ENCODE data around the gene TMEM184C. TPM values are rescaled to one million over a fixed set of nuclear protein-coding genes. Genes with fewer than 3 reads are reported as not detected.
A peak's percentile ranks its signal among the peaks of the same experiment; 100 is the strongest.

TMEM184C gene
- total RNA-seq, 1 experiment from 2014 or later = 23.3 TPM

DNA sequence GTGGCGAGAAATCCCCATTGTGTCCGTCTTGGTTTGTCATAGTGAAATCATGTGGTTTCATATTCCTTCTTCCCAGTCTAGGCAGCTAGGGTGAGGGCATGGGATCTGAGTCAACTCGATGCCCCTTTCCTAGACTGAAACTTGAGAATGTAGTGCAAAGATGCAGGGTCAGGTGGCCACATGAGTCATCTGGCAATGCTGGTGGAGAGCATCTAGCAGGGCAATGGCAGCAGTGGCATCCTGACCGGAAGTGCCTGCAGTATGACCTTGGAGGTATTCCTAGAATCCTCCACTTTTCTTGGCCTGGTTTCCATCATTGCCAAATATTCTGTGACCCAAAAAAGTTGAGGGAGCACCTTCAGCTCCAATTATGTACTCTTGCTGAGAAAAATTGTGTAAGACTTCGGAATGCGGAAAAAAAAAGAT is 39.1 kb upstream of the TMEM184C start:
- TF ChIP-seq, protein P1, sequence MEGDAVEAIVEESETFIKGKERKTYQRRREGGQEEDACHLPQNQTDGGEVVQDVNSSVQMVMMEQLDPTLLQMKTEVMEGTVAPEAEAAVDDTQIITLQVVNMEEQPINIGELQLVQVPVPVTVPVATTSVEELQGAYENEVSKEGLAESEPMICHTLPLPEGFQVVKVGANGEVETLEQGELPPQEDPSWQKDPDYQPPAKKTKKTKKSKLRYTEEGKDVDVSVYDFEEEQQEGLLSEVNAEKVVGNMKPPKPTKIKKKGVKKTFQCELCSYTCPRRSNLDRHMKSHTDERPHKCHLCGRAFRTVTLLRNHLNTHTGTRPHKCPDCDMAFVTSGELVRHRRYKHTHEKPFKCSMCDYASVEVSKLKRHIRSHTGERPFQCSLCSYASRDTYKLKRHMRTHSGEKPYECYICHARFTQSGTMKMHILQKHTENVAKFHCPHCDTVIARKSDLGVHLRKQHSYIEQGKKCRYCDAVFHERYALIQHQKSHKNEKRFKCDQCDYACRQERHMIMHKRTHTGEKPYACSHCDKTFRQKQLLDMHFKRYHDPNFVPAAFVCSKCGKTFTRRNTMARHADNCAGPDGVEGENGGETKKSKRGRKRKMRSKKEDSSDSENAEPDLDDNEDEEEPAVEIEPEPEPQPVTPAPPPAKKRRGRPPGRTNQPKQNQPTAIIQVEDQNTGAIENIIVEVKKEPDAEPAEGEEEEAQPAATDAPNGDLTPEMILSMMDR (IDR thresholded peaks at IDR 0.05; ENCODE audit: unreplicated experiment) = no peak
- CTCF ChIA-PET = no interaction called here
- Mint-ChIP-seq H3K4me1 (ENCODE audit: low read depth, unreplicated experiment) (peaks cover 33% of the 10 kb centered on the region), H3K36me3 (ENCODE audit: insufficient read depth, unreplicated experiment) (no peaks in the 10 kb centered on the region), H3K4me3 (ENCODE audit: low read depth, unreplicated experiment) (no peak overlapping the region), H3K27me3 (ENCODE audit: unreplicated experiment) (no peaks in the 10 kb centered on the region), H3K27ac (ENCODE audit: unreplicated experiment) (peak overlapping the region; percentile 84), H3K9me3 (ENCODE audit: low read depth, unreplicated experiment) (no peaks in the 10 kb centered on the region)
- peak; percentile 70 for DNase-seq
- BruUV-seq (replicated peaks) = no TSS peak
- intact Hi-C loops (cut with micrococcal nuclease; ENCODE audit: unreplicated experiment) = no loop called here

DNA sequence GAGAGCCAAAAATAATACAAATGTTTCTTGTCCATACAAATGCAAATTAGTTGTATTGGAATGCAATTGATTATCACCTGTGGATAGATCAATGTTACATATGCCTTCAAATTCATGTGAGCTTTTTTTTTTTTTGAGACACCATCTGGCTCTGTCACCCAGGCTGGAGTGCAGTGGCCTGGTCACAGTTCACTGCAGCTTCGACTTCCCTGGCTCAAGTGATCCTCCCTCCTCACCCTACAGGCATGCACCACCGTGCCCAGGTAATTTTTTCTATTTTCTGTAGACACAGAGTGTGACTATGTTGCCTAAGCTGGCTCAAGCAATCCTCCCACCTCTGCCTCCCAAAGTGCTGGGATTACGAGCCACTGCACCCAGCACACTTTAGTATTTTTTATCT is 38.6 kb upstream of the TMEM184C start:
- TF ChIP-seq, protein P1 (IDR thresholded peaks at IDR 0.05; ENCODE audit: unreplicated experiment) = no peak
- Mint-ChIP-seq H3K27ac (ENCODE audit: unreplicated experiment) (no peak overlapping the region), H3K4me3 (ENCODE audit: low read depth, unreplicated experiment) (no peak overlapping the region), H3K9me3 (ENCODE audit: low read depth, unreplicated experiment) (no peaks in the 10 kb centered on the region), H3K36me3 (ENCODE audit: insufficient read depth, unreplicated experiment) (no peaks in the 10 kb centered on the region), H3K4me1 (ENCODE audit: low read depth, unreplicated experiment) (peaks cover 35% of the 10 kb centered on the region), H3K27me3 (ENCODE audit: unreplicated experiment) (no peaks in the 10 kb centered on the region)
- CTCF ChIA-PET = no interaction called here
- intact Hi-C loops (cut with micrococcal nuclease; ENCODE audit: unreplicated experiment) = no loop called here
- BruUV-seq (replicated peaks) = no TSS peak
- DNase-seq = no peak

DNA sequence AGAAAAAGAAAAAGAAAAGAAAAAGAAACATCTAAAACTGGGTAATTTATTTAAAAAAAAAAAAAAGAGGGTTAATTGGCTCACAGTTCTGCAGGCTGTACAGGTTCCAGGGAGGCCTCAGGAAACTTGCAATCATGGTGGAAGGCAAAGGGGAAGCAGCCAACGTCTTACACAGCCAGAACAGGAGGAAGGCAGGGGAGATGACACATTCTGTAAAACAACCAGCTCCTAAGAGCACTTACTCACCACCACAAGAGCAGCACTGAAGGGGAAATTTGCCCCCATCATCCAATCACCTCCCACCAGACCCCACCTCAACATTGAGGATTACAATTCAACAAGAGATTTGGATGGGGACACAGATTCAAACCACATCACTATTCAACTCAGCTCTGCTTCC is 36.8 kb upstream of the TMEM184C start:
- H3K4me1 Mint-ChIP-seq (ENCODE audit: low read depth, unreplicated experiment) = peaks cover 45% of the 10 kb centered on the region
- H3K27ac Mint-ChIP-seq (ENCODE audit: unreplicated experiment) = peak overlapping the region; percentile 9
- H3K27me3 Mint-ChIP-seq (ENCODE audit: unreplicated experiment) = no peaks in the 10 kb centered on the region
- no TSS peak for BruUV-seq (replicated peaks)
- DNase-seq = no peak
- TF ChIP-seq, protein P1 (IDR thresholded peaks at IDR 0.05; ENCODE audit: unreplicated experiment) = no peak
- H3K9me3 Mint-ChIP-seq (ENCODE audit: low read depth, unreplicated experiment) = no peaks in the 10 kb centered on the region
- no peak overlapping the region for H3K4me3 Mint-ChIP-seq (ENCODE audit: low read depth, unreplicated experiment)
- H3K36me3 Mint-ChIP-seq (ENCODE audit: insufficient read depth, unreplicated experiment) = no peaks in the 10 kb centered on the region
- CTCF ChIA-PET = no interaction called here
- intact Hi-C loops (cut with micrococcal nuclease; ENCODE audit: unreplicated experiment) = loop anchor here (10.0 kb wide), 1 partner anchor 206 kb away; no protein-coding TSS in a partner anchor

DNA sequence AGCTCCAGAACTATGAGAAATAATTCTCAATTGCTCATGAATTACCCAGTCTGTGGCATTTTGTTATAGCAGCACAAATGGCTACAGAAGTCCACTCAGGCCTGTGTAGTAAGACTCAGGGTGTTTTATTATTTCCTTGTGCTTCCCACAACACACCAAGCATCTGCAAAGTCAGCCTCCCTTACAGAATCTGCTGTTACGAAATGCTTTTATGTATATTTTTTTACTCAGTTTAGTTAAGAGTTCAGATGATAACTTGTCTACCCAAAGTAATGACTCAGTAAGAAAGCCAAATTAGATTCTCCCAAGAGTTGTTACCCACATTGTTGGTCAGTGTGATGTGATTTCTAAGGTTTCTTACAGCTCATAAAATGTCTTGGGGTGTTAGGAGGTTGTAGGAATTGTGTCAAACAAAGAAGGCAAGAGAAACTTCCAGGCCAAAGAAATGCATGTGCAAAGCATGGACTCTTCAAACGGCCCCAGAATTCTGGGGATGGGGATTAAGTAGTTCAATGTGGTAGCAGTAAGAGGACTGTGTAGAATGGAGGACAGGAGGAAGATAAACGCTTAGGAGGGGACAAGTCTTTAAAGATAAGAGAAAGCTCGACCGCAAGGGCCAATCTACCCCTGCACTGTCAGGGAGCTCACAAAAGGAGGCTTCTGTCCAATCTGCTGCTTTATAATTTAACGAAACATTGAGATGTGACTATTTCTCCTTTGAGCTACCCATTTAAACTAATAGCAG is 35.4 kb upstream of the TMEM184C start:
- DNase-seq = no peak
- BruUV-seq (replicated peaks) = no TSS peak
- Mint-ChIP-seq H3K36me3 (ENCODE audit: insufficient read depth, unreplicated experiment) (no peaks in the 10 kb centered on the region), H3K9me3 (ENCODE audit: low read depth, unreplicated experiment) (no peaks in the 10 kb centered on the region), H3K27ac (ENCODE audit: unreplicated experiment) (no peak overlapping the region), H3K4me1 (ENCODE audit: low read depth, unreplicated experiment) (peaks cover 44% of the 10 kb centered on the region), H3K4me3 (ENCODE audit: low read depth, unreplicated experiment) (no peak overlapping the region), H3K27me3 (ENCODE audit: unreplicated experiment) (no peaks in the 10 kb centered on the region)
- intact Hi-C loops (cut with micrococcal nuclease; ENCODE audit: unreplicated experiment) = loop anchor here (10.0 kb wide), 1 partner anchor 207 kb away; no protein-coding TSS in a partner anchor
- CTCF ChIA-PET = interaction anchor here (0.6 to 1.1 kb wide), 2 partner anchors 330 to 424 kb away, joined by 3 read pairs; no protein-coding TSS in a partner anchor
- TF ChIP-seq, protein P1 (IDR thresholded peaks at IDR 0.05; ENCODE audit: unreplicated experiment) = no peak

Data from Calu3 (cell line).